ENCODE measurements around the gene FSD2. TPM values are rescaled to one million over a fixed set of nuclear protein-coding genes. Genes with fewer than 3 reads are reported as not detected.
"Not testable (repeated sequence)": the region's sequence is repeated elsewhere in the genome, so short reads cannot be mapped to it uniquely, and the experiment has no call there.

Gene FSD2
- total and polyA plus RNA-seq, 9 donors: 0.01 to 0.05 TPM; not detected in 7

- Histone ChIP-seq H3K4me1 (ENCODE audit: insufficient read depth) (no peaks in the 10 kb centered on the region), H3K27ac (no peak overlapping the region), H3K36me3 (no peaks in the 10 kb centered on the region), H3K27me3 (no peaks in the 10 kb centered on the region), H3K9me3 (no peaks in the 10 kb centered on the region), H3K4me3 (no peak overlapping the region)
- 78 to 83% (median 81%) methylated on average over 5 of the region's 5 CpGs for WGBS, 3 donors
- intact Hi-C loops (cut with DNase I): no loop called here
- no peak for DNase-seq
- no peak for TF ChIP-seq CTCF (IDR thresholded peaks at IDR 0.05)
- no peak for TF ChIP-seq EP300 (IDR thresholded peaks at IDR 0.05)
- no peak for TF ChIP-seq POLR2A (IDR thresholded peaks at IDR 0.05)
Observed at GRCh38 chr15:82823049-82823448, 17.2 kb upstream of the FSD2 start.

- H3K9me3 ChIP-seq; H3K27ac ChIP-seq; H3K27me3 ChIP-seq; DNase-seq; H3K4me3 ChIP-seq; H3K4me1 ChIP-seq (ENCODE audit: insufficient read depth); intact Hi-C loops (cut with DNase I); H3K36me3 ChIP-seq: not testable (repeated sequence)
Observed at GRCh38 chr15:82821851-82822250, 16.0 kb upstream of the FSD2 start.

GRCh38 chr15:82821396-82821795 is 15.5 kb upstream of the FSD2 start:
- H3K4me3 ChIP-seq; H3K4me1 ChIP-seq (ENCODE audit: insufficient read depth); DNase-seq; H3K27ac ChIP-seq; H3K9me3 ChIP-seq; H3K36me3 ChIP-seq; H3K27me3 ChIP-seq; intact Hi-C loops (cut with DNase I): not testable (repeated sequence)
- 64 to 80% (median 73%) methylated on average over 3 of the region's 3 CpGs for WGBS, 3 donors

GRCh38 chr15:82820128-82820527 is 14.3 kb upstream of the FSD2 start:
- DNase-seq: no peak
- Histone ChIP-seq H3K27ac (no peak overlapping the region), H3K9me3 (no peaks in the 10 kb centered on the region), H3K36me3 (no peaks in the 10 kb centered on the region), H3K4me3 (no peak overlapping the region), H3K27me3 (no peaks in the 10 kb centered on the region), H3K4me1 (ENCODE audit: insufficient read depth) (no peaks in the 10 kb centered on the region)
- TF ChIP-seq CTCF (IDR thresholded peaks at IDR 0.05) (no peak), POLR2A (IDR thresholded peaks at IDR 0.05) (no peak), EP300 (IDR thresholded peaks at IDR 0.05) (no peak)
- intact Hi-C loops (cut with DNase I): no loop called here

GRCh38 chr15:82812994-82813393 is 7.1 kb upstream of the FSD2 start:
- H3K27me3 ChIP-seq: no peaks in the 10 kb centered on the region
- no peak for TF ChIP-seq CTCF (IDR thresholded peaks at IDR 0.05)
- TF ChIP-seq EP300 (IDR thresholded peaks at IDR 0.05): no peak
- no peak for TF ChIP-seq POLR2A (IDR thresholded peaks at IDR 0.05)
- H3K4me1 ChIP-seq (ENCODE audit: insufficient read depth): peaks cover 3% of the 10 kb centered on the region
- no peaks in the 10 kb centered on the region for H3K36me3 ChIP-seq
- intact Hi-C loops (cut with DNase I): no loop called here
- no peak overlapping the region for H3K27ac ChIP-seq
- no peak for DNase-seq
- 85 to 89% (median 87%) methylated on average over 4 of the region's 4 CpGs for WGBS, 3 donors
- no peak overlapping the region for H3K4me3 ChIP-seq
- no peaks in the 10 kb centered on the region for H3K9me3 ChIP-seq

GRCh38 chr15:82810890-82811426 is 5.1 kb upstream of the FSD2 start:
- no peaks in the 10 kb centered on the region for H3K9me3 ChIP-seq
- no peaks in the 10 kb centered on the region for H3K27me3 ChIP-seq
- 0 to 3% (median 1%) methylated on average over 6 of the region's 6 CpGs for WGBS, 3 donors
- intact Hi-C loops (cut with DNase I): no loop called here
- H3K4me1 ChIP-seq (ENCODE audit: insufficient read depth): peaks cover 3% of the 10 kb centered on the region
- no peaks in the 10 kb centered on the region for H3K36me3 ChIP-seq
- peak overlapping the region in 1 of 2 donors; percentile 98 for H3K27ac ChIP-seq
- H3K4me3 ChIP-seq: peak overlapping the region; percentile 82
- no peak for DNase-seq
- TF ChIP-seq EP300 (IDR thresholded peaks at IDR 0.05): no peak
- no peak for TF ChIP-seq POLR2A (IDR thresholded peaks at IDR 0.05)

Measured in ovary (tissue), 9 donors.